ENCODE data around the gene SHC2. TPM values are rescaled to one million over a fixed set of nuclear protein-coding genes. Genes with fewer than 3 reads are reported as not detected.

Gene SHC2
- total and polyA plus RNA-seq, 9 donors = 0.62 to 40.7 (median 15.4) TPM

DNA sequence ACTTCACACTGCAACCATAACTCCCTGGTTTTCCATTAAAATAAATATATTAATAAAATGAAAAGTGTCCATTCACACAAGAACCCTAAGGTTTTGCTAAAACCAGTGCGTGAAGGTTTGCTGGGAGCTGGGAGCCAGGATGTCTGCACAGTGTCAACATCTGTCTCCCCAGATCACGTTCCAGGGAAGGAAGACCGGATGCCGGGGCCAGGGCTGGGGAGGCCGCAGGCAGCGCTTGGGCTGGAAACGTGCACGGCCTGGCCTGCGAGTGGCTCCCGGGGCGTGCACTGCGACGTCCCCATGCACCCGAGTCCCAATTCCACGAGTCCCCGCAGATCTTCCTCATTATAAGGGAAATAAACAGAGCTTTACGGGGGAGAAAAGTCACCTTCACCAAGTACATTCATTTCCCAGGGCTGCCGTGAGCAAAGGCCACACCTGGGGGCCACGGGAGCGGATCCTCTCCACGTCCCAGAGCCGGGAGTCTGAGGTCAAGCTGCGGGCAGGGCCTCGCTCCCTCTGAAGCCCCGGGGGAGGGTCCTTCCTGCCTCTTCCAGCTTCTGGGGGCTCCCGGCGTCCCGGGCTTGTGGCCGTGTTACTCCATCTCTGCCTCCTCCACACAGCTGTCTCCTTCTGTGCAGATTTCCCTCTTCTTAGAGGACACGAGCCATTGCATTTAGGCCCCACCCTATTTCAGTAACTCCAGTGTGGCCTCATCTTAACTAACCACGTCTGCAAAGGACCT, 12.8 kb downstream of the SHC2 start:
- 19 to 39% (median 38%) methylated on average over 31 of the region's 31 CpGs for WGBS, 3 donors

DNA sequence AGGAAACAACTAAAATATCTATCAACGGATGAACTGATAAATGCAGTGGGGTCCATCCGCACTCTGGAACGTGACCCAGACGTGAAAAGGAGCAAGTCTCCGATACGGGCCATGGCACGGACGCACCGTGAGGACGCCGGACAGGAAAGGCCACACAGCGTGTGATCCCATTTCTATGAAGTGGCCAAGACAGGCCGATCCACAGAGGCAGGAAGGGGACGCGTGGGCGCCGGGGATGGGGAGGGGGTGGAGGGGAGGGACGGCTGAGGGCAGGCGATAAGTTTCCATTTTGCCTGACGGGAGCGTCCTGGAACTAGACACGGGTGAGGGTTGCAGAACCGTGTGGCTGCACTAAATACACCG, 13.8 kb downstream of the SHC2 start:
- no peaks in the 10 kb centered on the region for H3K36me3 ChIP-seq
- TF ChIP-seq EP300 (IDR thresholded peaks at IDR 0.05) (no peak), POLR2A (IDR thresholded peaks at IDR 0.05) (no peak)
- TF ChIP-seq, protein P1, sequence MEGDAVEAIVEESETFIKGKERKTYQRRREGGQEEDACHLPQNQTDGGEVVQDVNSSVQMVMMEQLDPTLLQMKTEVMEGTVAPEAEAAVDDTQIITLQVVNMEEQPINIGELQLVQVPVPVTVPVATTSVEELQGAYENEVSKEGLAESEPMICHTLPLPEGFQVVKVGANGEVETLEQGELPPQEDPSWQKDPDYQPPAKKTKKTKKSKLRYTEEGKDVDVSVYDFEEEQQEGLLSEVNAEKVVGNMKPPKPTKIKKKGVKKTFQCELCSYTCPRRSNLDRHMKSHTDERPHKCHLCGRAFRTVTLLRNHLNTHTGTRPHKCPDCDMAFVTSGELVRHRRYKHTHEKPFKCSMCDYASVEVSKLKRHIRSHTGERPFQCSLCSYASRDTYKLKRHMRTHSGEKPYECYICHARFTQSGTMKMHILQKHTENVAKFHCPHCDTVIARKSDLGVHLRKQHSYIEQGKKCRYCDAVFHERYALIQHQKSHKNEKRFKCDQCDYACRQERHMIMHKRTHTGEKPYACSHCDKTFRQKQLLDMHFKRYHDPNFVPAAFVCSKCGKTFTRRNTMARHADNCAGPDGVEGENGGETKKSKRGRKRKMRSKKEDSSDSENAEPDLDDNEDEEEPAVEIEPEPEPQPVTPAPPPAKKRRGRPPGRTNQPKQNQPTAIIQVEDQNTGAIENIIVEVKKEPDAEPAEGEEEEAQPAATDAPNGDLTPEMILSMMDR (IDR thresholded peaks at IDR 0.05) = no peak
- no peaks in the 10 kb centered on the region for H3K27me3 ChIP-seq
- H3K9me3 ChIP-seq = no peaks in the 10 kb centered on the region
- H3K4me1 ChIP-seq (ENCODE audit: insufficient read depth) = no peaks in the 10 kb centered on the region
- intact Hi-C loops (cut with DNase I) = no loop called here
- no peak overlapping the region for H3K27ac ChIP-seq
- no peak overlapping the region for H3K4me3 ChIP-seq
- no peak for DNase-seq
- WGBS, 3 donors = 88 to 91% (median 90%) methylated on average over 24 of the region's 24 CpGs

More for the DNA sequence above, 12.8 kb downstream of the SHC2 start:
- H3K27ac ChIP-seq = no peak overlapping the region
- TF ChIP-seq EP300 (IDR thresholded peaks at IDR 0.05) (no peak), POLR2A (IDR thresholded peaks at IDR 0.05) (no peak)
- TF ChIP-seq, protein P1 (IDR thresholded peaks at IDR 0.05) = no peak
- H3K4me1 ChIP-seq (ENCODE audit: insufficient read depth) = no peaks in the 10 kb centered on the region
- H3K36me3 ChIP-seq = no peaks in the 10 kb centered on the region
- intact Hi-C loops (cut with DNase I) = no loop called here
- no peaks in the 10 kb centered on the region for H3K9me3 ChIP-seq
- H3K4me3 ChIP-seq = no peak overlapping the region
- DNase-seq = no peak
- H3K27me3 ChIP-seq = no peaks in the 10 kb centered on the region

- Histone ChIP-seq H3K27ac (no peak overlapping the region), H3K4me1 (ENCODE audit: insufficient read depth) (peaks cover 2% of the 10 kb centered on the region), H3K4me3 (no peak overlapping the region), H3K27me3 (no peaks in the 10 kb centered on the region), H3K36me3 (no peaks in the 10 kb centered on the region), H3K9me3 (no peaks in the 10 kb centered on the region)
- no peak for DNase-seq
- TF ChIP-seq EP300 (IDR thresholded peaks at IDR 0.05) (no peak), POLR2A (IDR thresholded peaks at IDR 0.05) (no peak)
- TF ChIP-seq, protein P1 (IDR thresholded peaks at IDR 0.05) = no peak
- 93 to 96% (median 96%) methylated on average over 26 of the region's 26 CpGs for WGBS, 3 donors
- intact Hi-C loops (cut with DNase I) = no loop called here
Observed at GRCh38 chr19:444677-445210, 16.1 kb downstream of the SHC2 start.

GRCh38 chr19:443005-443404, 17.8 kb downstream of the SHC2 start:
- Histone ChIP-seq H3K27ac (no peak overlapping the region), H3K4me3 (no peak overlapping the region), H3K4me1 (ENCODE audit: insufficient read depth) (peaks cover 2% of the 10 kb centered on the region), H3K36me3 (no peaks in the 10 kb centered on the region), H3K27me3 (no peaks in the 10 kb centered on the region), H3K9me3 (no peaks in the 10 kb centered on the region)
- 87 to 92% (median 88%) methylated on average over 2 of the region's 2 CpGs for WGBS, 3 donors
- intact Hi-C loops (cut with DNase I) = no loop called here
- TF ChIP-seq EP300 (IDR thresholded peaks at IDR 0.05) (no peak), POLR2A (IDR thresholded peaks at IDR 0.05) (no peak)
- TF ChIP-seq, protein P1 (IDR thresholded peaks at IDR 0.05) = no peak
- DNase-seq = no peak
